NCI-H69 (cell line): ENCODE measurements around the gene TCF15.
"Not testable (repeated sequence)": the region's sequence is repeated elsewhere in the genome, so short reads cannot be mapped to it uniquely, and the experiment has no call there.

ENCODE experiments used
- DNase-seq: peaks from one replicate; lab custom pipeline; 2025; lab: John Stamatoyannopoulos, UW

TCF15 gene

GRCh38 chr20:642013-642397, 31.9 kb upstream of the TCF15 start:
- DNase-seq: not testable (repeated sequence)

DNA sequence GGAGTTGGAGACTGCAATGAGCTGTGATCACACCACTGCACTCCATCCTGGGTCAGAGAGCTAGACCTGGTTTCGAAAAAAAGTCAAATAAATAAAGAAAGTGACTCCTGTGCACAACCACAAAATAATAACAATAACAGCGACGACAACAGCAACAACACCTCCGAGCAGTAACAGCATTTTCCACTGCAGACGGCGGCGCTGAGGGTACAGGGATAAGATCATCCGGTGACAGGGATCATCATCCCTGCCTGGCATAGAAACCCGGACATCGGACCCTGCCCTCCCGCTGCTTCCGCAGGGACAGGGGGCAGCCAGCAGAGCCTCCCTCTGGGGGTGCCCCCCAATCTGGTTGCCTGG, 31.4 kb upstream of the TCF15 start:
- peak; percentile 23 for DNase-seq

DNA sequence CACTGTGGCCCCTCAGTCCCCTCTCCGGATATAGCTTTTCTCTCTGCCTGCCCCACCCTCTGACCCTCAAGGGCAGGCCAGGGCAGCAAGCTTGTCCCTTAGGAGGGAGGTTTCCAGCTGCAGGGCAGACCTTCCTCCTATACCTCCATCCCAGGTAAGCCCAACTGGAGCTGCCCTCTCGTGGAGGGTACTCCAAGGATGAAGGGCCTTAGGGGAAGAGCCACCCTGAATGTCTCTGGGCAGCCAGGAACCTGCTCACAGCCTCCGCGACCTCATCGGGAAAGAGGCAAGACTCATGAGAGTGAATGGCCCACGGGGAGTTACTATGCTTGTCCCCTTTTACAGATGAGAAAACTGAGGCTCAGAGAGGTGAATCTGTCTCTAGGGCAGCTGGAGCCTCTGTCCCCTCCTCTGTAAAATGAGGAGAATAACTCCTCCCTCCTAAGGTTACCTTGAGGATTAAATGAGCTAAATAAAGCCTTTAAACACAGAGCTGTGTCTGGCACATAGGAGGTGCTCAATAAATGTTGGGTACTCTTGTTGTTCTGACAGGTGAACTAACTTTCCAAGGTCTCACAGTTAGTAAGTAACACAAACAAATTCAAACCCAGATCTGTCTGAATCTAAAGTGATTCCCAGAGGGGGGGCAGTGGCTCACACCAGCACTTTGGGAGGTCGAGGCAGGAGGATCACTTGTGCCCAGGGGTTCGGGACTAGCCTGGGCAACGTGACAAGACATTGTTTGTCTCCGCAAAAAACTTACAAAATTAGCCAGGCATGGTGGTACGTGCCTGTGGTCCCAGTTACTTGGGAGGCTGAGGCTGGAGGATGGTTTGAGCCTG, 30.8 kb upstream of the TCF15 start:
- no peak for DNase-seq

GRCh38 chr20:638579-638978, 28.5 kb upstream of the TCF15 start:
- DNase-seq: no peak

DNA sequence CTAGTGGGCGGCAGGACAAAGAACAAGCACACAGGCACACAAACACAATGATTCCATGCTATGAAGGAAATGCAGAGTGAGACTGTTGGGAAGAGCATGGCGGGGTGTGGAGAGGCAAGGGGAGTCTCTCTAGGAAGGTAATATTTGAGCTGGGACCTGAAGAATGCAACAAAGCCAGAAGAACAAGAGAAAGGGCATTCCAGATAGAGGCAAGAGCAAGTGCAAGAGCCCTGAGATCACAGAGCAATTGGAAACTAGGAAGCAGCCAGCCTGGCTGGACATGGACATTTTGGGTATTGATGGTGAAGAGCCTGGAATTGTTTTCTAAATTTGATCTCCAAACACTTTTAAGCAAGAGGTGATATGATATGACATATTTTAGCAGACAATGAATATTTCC, 27.4 kb upstream of the TCF15 start:
- DNase-seq: no peak

GRCh38 chr20:635893-636338, 25.8 kb upstream of the TCF15 start:
- DNase-seq: no peak

DNA sequence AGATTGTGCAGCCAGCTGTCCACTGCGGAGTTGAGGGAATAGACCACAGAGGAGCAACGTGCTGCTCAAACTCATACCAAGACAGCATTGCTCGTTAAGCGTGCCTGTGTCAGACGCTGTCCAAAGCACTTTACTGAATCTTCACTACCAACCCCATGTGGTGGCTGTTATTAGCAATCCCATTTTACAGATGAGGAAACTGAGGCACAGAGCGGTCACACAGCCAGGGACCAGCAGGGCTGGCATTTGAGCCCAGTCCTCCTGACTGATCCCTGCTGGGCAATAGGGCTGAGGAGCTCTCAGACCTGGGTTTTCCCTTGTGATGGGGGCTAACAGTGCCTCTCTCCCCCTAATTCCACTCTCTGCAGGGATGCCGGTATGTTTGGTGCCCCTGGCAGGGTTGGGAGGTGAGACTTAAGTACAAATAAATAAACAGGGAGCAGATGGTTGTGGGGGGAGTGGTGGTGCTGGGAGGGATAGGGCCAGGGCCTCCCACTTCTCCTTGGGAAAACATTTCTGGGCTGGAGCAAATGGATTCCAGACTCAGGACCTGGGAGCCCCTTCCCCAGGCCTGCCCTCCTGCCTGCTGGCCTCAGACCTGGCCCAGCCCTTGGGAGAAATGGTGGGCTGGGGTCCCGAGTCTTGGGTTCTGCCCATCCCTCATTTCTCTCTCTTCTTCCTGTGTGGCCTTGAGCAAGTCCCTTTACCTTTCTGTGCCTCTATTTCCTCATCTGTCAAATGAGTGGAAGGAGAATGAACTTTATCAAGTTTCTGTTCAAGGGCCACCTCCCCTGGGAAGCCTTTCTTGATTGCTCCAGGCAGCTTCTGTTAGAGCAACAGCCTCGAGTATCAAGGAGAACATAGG, 25.2 kb upstream of the TCF15 start:
- peak; percentile 20 for DNase-seq

DNA sequence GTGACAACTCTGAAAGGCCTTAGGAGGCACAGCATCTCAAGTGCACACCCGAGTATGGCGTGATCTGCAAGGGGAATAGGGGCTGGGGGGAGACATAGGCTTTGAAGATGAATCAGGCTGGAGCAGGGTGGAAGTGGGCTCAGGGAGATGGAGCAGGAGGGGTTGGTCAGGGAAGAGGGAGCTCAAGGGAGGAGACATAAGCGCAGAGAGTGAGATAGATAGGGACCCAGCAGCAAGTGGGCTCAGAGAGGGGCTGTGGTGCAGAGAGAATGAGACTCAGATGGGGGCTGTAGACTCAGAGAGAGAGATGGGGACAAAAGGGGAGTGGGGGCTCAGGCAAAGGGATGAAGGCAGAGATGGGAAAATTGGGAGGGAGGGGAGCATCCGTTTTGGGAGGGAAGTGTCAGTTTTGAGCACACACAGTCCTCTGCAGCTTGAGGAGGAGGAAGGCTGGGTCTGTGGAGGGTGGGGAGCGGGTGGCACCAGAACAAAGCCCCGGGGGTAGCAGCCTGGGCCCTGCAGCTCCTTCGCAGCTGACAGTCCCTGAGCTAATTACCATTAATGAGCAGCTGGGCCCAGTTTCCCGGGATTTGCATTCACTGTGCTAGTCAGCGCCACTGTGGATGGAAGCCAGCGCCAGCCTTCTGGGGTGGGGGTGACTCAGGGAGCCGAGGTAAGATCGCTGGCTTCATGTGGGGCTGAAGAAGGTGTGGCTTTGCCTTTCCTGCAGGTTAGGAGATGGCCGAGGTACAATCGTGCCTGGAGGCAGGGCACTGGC, 24.2 kb upstream of the TCF15 start:
- peak; percentile 71 for DNase-seq

DNA sequence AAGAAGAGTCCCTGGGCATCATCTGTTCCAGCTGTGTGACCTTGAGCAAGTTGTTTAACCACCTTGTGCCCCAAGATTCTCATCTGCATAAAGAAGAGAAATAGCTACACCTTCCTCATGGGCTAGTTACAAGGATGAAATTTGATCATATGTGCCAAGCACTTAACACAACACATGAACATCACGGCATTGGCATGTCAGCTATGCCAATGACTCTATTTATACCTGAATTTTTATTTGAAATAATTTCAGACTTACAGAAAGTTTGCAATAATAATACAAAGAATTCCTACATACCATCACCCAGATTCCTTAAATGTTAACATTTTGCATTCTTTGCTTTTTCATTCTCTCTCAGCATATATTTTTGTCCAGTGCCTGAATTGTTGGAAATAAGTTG, 21.0 kb upstream of the TCF15 start:
- no peak for DNase-seq

GRCh38 chr20:626579-626978, 16.5 kb upstream of the TCF15 start:
- no peak for DNase-seq

GRCh38 chr20:625360-625932, 15.3 kb upstream of the TCF15 start:
- DNase-seq: no peak

GRCh38 chr20:623704-624103, 13.6 kb upstream of the TCF15 start:
- DNase-seq: no peak

DNA sequence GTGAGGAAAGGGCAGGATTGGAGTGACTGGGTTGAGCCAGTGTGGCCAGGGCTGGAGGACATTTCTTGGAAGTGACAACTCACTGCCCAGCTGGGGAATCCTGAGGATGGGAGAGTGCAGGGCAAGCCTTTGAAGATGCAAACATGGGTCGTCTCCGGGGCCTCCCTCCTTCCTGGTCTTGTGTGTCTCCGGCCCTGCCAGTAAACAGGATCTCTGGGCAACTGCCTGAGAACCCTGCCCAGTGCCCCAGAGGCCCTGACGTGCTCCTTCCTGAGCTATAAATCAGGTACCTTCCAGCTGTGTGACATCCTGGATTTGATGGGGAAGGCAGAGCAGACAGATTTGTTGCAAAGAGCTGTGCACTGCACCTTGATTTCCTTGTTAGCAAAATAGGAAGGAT, 12.9 kb upstream of the TCF15 start:
- DNase-seq: no peak

GRCh38 chr20:622161-622560, 12.1 kb upstream of the TCF15 start:
- DNase-seq: no peak

DNA sequence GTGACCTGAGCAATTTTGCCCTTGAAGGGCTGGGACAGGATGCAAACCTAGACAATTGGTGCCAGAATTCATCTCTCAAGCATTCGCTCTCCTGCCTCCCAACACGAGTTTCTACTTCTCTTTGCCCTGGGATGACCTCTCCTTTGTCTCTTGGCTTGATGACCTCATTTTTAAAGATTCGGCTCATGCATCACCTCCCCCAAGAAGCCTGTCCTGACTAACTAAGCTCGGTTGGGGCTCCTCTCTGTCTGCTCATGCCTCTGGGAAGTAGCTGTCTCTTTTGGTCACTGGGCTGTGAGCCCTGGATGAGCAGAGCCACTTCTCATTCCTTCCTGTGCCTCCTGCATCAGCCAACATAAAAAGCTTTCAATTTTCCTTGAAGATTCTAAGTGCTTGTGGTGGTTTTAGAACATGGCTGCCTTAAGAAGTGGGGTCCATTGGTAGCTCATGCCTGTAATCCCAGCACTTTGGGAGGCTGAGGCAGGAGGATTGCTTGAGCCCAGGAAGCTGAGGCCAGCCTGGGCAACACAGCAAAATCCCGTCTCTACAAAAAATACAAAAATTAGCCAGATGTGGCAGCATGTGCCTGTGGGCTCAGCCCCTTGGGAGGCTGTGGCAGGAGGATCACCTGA, 11.1 kb upstream of the TCF15 start:
- DNase-seq: no peak

- DNase-seq: no peak
Observed at GRCh38 chr20:620246-620645, 10.1 kb upstream of the TCF15 start.

- no peak for DNase-seq
Observed at GRCh38 chr20:618980-619379, 8.9 kb upstream of the TCF15 start.

- no peak for DNase-seq
Observed at GRCh38 chr20:617934-618690, 8.0 kb upstream of the TCF15 start.

GRCh38 chr20:615514-615913, 5.4 kb upstream of the TCF15 start:
- no peak for DNase-seq

DNA sequence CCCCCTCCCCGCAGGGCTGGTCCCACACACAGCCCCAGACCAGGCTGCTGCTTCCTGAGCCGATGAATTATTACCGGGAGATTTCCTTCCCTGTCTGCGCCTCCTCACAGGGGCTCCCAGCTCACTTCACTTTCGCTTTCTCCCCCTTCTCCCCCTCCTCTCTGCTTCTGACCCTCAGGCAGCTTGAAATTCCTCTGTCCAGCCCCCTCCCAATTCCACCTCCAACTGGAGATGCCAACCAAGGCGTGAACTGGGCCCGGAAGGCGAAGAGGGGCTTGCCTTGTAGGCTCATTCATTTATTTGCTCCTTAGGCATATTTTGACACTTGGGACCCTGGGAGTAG, 1.7 kb upstream of the TCF15 start:
- DNase-seq: no peak
